Measurements from ENCODE around the gene OR2AG2. TPM values are rescaled to one million over a fixed set of nuclear protein-coding genes. Genes with fewer than 3 reads are reported as not detected.
A peak's percentile ranks its signal among the peaks of the same experiment; 100 is the strongest.

OR2AG2 gene
- total and polyA plus RNA-seq, 9 of the 15 experiments (the other 6 are each of a cell fraction or from before 2014, with no cell fraction given) = 0.15 to 0.91 (median 0.55) TPM

DNA sequence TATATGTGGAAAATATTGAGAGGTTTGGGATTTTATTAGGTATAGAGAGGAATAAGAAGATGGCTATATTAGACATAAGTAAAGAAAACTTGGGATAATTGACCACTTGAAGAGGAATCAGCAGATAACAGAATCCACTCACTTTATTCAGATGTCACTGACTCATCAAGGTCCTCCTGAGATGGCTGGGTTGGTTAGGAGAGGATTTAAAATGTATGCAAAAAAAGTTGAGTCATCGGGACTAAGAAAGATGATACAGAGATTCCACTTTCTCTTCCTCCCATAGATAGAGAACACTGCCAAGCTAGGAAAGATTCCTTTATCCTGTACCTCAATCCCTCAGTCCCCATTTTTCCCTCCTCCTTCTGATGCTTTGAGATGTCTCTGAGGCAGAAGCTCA lies 27.6 kb upstream of the OR2AG2 start, which contains the start of gene OR6A2:
TSS of gene OR6A2 (minus strand) at position 288 of the 400 bp plus-strand sequence. CDS start 3,981 bp downstream, outside the sequence.
- H4K20me1 ChIP-seq (replicated peaks; ENCODE audit: control insufficient read depth, insufficient read depth, low read length) = no peaks in the 10 kb centered on the region
- TF ChIP-seq TCFL5 (CRISPR knock-in tag; conservative IDR thresholded peaks at IDR 0.05) (no peak), NFE2 (IDR thresholded peaks at IDR 0.05; ENCODE audit: low read depth) (0 out of 2 replicates have a peak, but pooled peaks have one; percentile 4), FOSL1 (tag; conservative IDR thresholded peaks at IDR 0.05) (peak; percentile 66)
- TF ChIP-seq, protein P1, sequence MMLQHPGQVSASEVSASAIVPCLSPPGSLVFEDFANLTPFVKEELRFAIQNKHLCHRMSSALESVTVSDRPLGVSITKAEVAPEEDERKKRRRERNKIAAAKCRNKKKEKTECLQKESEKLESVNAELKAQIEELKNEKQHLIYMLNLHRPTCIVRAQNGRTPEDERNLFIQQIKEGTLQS (IDR thresholded peaks at IDR 0.05) = peak; percentile 50; the same call in 1 of the 2 replicates
- TF ChIP-seq, protein P1 (CRISPR knock-in tag; conservative IDR thresholded peaks at IDR 0.05) = no peak
- no peaks in the 10 kb centered on the region for H3K27me3 ChIP-seq (ENCODE audit: control insufficient read depth in 2 of 2, insufficient read depth in 2 of 2, low read length in 2 of 2)
- intact Hi-C loops (cut with micrococcal nuclease) (no loop called here), in situ Hi-C loops (cut with MboI) (no loop called here)
- H3K4me2 ChIP-seq (ENCODE audit: insufficient read depth, low read length) = no peak within 1 kb of the TSS
- 0% methylated on average over 1 of the region's 1 CpG for WGBS (ENCODE audit: insufficient coverage, low coverage, missing lambda C conversion rate)
- H3K9ac ChIP-seq (ENCODE audit: insufficient read depth in 1 of 2, low read depth in 2 of 2, low read length in 2 of 2) = no peak within 1 kb of the TSS
- no peaks in the 10 kb centered on the region for H3K79me2 ChIP-seq (ENCODE audit: control insufficient read depth, insufficient read depth, low read length)
- no TSS peak for BruUV-seq (replicated peaks)
- H3K9me3 ChIP-seq (replicated peaks; ENCODE audit: control insufficient read depth, insufficient read depth, low read depth, low read length) = no peaks in the 10 kb centered on the region
- FAIRE-seq = peak; percentile 11
- H3K36me3 ChIP-seq (ENCODE audit: control insufficient read depth, insufficient read depth, low read length) = no peaks in the 10 kb centered on the region
- no peak for ATAC-seq
- H3K27ac ChIP-seq (ENCODE audit: extremely low read depth, low read depth, low read length) = no peak within 1 kb of the TSS
- no peak within 1 kb of the TSS for H2AFZ ChIP-seq (ENCODE audit: low read depth, low read length)
- no peaks in the 10 kb centered on the region for H3K9me1 ChIP-seq (ENCODE audit: control insufficient read depth, insufficient read depth, low read length)
- H3K4me3 ChIP-seq = no peak within 1 kb of the TSS
- no peak for DNase-seq (ENCODE audit: extremely low read depth in 1 of 4, low spot score in 3 of 4)
- ChIA-PET CTCF (ENCODE audit: low intra/inter-chr PET ratio) (no interaction called here), POLR2A (no interaction called here)
- H3K4me1 ChIP-seq (replicated peaks in 1 of 2; ENCODE audit: control insufficient read depth in 2 of 2, insufficient read depth in 2 of 2, low read length in 2 of 2) = no peaks in the 10 kb centered on the region

DNA sequence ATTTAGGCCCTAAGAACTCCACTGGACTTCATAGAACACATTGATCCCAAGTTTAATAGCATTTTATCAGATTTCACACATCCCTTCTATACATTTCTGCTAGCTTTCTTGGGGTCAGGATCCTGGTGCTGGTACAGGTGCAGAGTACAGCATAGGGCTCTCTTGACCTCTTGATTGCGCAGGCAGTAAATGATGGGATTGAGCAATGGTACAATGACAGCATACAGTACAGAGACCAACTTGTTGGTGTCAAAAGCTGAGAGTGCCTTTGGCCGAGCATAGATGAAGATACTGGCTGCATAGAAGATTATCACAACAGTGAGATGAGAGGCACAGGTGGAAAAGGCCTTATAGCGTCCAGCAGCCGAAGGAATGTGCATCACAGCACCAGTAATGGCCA lies 22.9 kb upstream of the OR2AG2 start:
- H3K27me3 ChIP-seq (ENCODE audit: control insufficient read depth in 2 of 2, insufficient read depth in 2 of 2, low read length in 2 of 2) = no peaks in the 10 kb centered on the region; a peak in 1 of 5 replicates
- no peaks in the 10 kb centered on the region for H3K79me2 ChIP-seq (ENCODE audit: control insufficient read depth, insufficient read depth, low read length)
- BruUV-seq (replicated peaks) = no TSS peak
- no peaks in the 10 kb centered on the region for H3K9me3 ChIP-seq (replicated peaks; ENCODE audit: control insufficient read depth, insufficient read depth, low read depth, low read length)
- H2AFZ ChIP-seq (ENCODE audit: low read depth, low read length) = no peak overlapping the region
- H3K9ac ChIP-seq (ENCODE audit: insufficient read depth in 1 of 2, low read depth in 2 of 2, low read length in 2 of 2) = no peak overlapping the region
- FAIRE-seq (no peak), DNase-seq (ENCODE audit: extremely low read depth in 1 of 4, low spot score in 3 of 4) (no peak), ATAC-seq (no peak)
- WGBS (ENCODE audit: insufficient coverage, low coverage, missing lambda C conversion rate) = 9% methylated on average over 4 of the region's 4 CpGs
- in situ Hi-C loops (cut with MboI) (no loop called here), intact Hi-C loops (cut with micrococcal nuclease) (no loop called here)
- H4K20me1 ChIP-seq (replicated peaks; ENCODE audit: control insufficient read depth, insufficient read depth, low read length) = no peaks in the 10 kb centered on the region
- H3K4me3 ChIP-seq = no peak overlapping the region
- no peaks in the 10 kb centered on the region for H3K36me3 ChIP-seq (ENCODE audit: control insufficient read depth, insufficient read depth, low read length)
- H3K27ac ChIP-seq (ENCODE audit: extremely low read depth, low read depth, low read length) = no peak overlapping the region
- ChIA-PET POLR2A (no interaction called here), CTCF (ENCODE audit: low intra/inter-chr PET ratio) (no interaction called here)
- no peaks in the 10 kb centered on the region for H3K4me1 ChIP-seq (replicated peaks in 1 of 2; ENCODE audit: control insufficient read depth in 2 of 2, insufficient read depth in 2 of 2, low read length in 2 of 2)
- H3K4me2 ChIP-seq (ENCODE audit: insufficient read depth, low read length) = no peak overlapping the region
- no peaks in the 10 kb centered on the region for H3K9me1 ChIP-seq (ENCODE audit: control insufficient read depth, insufficient read depth, low read length)
- no peak for TF ChIP-seq KAT7 (CRISPR knock-in tag; IDR thresholded peaks at IDR 0.05; ENCODE audit: borderline replicate concordance)
- TF ChIP-seq CEBPB (tag; IDR thresholded peaks at IDR 0.05) = 0 out of 2 replicates have a peak, but pooled peaks have one; percentile 8

All from K562 (cell line).